Measurements from ENCODE around the gene INSIG2.

INSIG2 gene

DNA sequence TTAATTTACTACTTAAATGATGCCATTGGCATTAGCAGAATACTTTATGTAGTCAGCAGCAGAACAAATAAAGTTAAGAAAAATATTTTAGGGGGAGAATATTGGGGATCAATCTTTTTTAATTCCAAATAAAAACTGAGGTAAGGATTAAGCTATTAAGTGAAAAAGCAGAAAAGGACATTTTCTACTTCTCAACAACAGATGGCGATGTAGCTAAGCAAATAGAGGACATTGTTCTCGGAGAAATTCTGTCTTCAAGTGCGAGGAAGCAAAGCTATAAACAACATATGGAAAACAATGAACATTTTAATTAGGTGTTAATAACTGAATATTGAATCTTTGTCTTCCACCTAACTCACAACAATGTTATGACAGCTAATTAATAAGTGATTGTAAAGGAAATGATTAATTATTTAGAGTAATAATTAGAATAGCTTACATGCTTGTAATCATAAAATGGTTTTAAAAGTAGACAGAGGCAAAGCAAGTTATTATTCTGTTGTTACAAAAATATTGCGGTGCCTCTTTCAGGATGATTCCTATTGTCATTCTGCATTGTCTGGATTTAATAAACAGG, 41.5 kb upstream of the INSIG2 start:
- TF ChIP-seq FOXP2 (optimal IDR thresholded peaks at IDR 0.05; ENCODE audit: borderline replicate concordance, extremely low read depth, extremely low read length, insufficient read depth) (no peak), TAF1 (IDR thresholded peaks at IDR 0.05; ENCODE audit: borderline replicate concordance, insufficient read depth, low read length) (no peak), POLR2AphosphoS5 (IDR thresholded peaks at IDR 0.05; ENCODE audit: low read depth, low read length) (no peak)
- TF ChIP-seq, protein P1, sequence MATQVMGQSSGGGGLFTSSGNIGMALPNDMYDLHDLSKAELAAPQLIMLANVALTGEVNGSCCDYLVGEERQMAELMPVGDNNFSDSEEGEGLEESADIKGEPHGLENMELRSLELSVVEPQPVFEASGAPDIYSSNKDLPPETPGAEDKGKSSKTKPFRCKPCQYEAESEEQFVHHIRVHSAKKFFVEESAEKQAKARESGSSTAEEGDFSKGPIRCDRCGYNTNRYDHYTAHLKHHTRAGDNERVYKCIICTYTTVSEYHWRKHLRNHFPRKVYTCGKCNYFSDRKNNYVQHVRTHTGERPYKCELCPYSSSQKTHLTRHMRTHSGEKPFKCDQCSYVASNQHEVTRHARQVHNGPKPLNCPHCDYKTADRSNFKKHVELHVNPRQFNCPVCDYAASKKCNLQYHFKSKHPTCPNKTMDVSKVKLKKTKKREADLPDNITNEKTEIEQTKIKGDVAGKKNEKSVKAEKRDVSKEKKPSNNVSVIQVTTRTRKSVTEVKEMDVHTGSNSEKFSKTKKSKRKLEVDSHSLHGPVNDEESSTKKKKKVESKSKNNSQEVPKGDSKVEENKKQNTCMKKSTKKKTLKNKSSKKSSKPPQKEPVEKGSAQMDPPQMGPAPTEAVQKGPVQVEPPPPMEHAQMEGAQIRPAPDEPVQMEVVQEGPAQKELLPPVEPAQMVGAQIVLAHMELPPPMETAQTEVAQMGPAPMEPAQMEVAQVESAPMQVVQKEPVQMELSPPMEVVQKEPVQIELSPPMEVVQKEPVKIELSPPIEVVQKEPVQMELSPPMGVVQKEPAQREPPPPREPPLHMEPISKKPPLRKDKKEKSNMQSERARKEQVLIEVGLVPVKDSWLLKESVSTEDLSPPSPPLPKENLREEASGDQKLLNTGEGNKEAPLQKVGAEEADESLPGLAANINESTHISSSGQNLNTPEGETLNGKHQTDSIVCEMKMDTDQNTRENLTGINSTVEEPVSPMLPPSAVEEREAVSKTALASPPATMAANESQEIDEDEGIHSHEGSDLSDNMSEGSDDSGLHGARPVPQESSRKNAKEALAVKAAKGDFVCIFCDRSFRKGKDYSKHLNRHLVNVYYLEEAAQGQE (IDR thresholded peaks at IDR 0.05; ENCODE audit: insufficient read depth in 1 of 2, low read depth in 2 of 2, low read length in 2 of 2) = no peak

DNA sequence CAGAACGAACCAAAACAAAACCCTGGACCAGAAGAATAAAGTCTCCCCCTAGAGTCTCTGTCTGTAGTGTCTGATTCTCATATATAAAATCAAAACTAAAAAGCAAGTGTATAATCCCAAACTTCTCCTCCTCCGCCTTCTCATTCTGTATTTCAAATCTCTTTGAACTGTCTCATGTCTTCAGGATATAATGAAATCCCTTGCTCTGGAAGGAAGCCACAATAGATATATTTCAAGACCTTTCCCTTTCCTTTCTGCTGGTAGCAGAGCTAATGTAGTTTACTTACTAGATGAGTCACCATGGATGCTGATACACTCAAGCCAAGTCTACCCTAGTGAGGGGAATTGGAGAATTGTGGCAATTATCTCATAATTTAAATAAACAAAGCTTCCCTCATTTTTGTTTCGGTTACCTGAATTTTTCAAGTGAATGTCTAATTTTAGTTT, 40.9 kb upstream of the INSIG2 start:
- TF ChIP-seq, protein P1 (IDR thresholded peaks at IDR 0.05; ENCODE audit: insufficient read depth in 1 of 2, low read depth in 2 of 2, low read length in 2 of 2) = no peak
- TF ChIP-seq FOXP2 (optimal IDR thresholded peaks at IDR 0.05; ENCODE audit: borderline replicate concordance, extremely low read depth, extremely low read length, insufficient read depth) (no peak), TAF1 (IDR thresholded peaks at IDR 0.05; ENCODE audit: borderline replicate concordance, insufficient read depth, low read length) (no peak)

DNA sequence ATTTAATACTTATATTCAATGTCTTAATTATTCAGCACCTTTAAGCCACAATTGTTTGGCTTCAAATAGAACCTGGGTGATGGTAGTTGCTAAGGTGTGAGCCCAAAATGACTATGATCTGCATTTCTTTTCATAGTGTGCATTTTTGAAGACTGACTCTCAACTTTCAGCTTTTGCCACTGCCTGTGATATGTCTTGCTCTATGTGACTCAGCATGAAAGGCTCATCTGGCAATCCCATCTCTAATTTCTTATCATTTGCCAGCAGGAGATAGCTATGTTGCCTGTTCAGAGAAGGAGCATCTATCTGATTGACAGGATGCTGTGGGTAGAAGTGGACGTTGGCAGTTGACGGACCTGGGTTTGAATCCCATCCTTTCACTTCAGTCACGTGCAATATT, 39.9 kb upstream of the INSIG2 start:
- TF ChIP-seq POLR2AphosphoS5 (IDR thresholded peaks at IDR 0.05; ENCODE audit: low read depth, low read length) (no peak), FOXP2 (optimal IDR thresholded peaks at IDR 0.05; ENCODE audit: borderline replicate concordance, extremely low read depth, extremely low read length, insufficient read depth) (no peak), TAF1 (IDR thresholded peaks at IDR 0.05; ENCODE audit: borderline replicate concordance, insufficient read depth, low read length) (no peak), SIN3A (IDR thresholded peaks at IDR 0.05; ENCODE audit: borderline replicate concordance, insufficient read depth, low read length) (no peak)
- TF ChIP-seq, protein P1 (IDR thresholded peaks at IDR 0.05; ENCODE audit: insufficient read depth in 1 of 2, low read depth in 2 of 2, low read length in 2 of 2) = no peak

DNA sequence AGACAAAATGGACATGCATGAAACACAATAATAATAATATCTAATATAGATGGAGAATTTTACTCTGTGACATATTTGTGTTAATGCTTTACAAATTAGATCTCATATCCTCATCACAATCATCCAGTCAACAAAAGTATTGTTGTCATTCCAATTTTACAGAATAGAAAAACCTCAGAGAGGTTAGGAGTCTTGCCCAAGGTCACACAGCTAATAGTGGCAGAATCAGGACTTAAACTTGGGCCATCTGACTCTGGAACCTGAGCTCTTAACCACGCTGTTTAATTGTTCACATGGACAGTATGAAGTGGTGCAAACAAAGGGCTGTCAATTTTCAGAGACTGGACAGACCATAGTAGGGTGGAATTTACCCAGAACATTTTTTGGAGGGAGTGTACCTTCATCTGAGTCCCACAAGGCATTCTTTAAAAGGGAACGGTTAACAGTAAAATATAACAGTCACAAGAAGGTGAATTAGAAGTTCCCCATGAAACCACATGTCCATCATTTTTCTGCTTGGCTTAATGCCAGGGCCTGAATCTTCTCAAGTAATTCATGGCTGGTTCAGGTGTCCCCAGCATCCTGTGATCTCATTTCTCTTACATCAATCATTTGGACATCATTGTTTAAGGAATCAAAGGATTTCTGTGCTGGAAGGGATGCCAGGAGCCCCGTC, 39.0 kb upstream of the INSIG2 start:
- TF ChIP-seq POLR2AphosphoS5 (IDR thresholded peaks at IDR 0.05; ENCODE audit: low read depth, low read length) (no peak), FOXP2 (optimal IDR thresholded peaks at IDR 0.05; ENCODE audit: borderline replicate concordance, extremely low read depth, extremely low read length, insufficient read depth) (no peak), TAF1 (IDR thresholded peaks at IDR 0.05; ENCODE audit: borderline replicate concordance, insufficient read depth, low read length) (no peak), SIN3A (IDR thresholded peaks at IDR 0.05; ENCODE audit: borderline replicate concordance, insufficient read depth, low read length) (no peak)
- TF ChIP-seq, protein P1 (IDR thresholded peaks at IDR 0.05; ENCODE audit: insufficient read depth in 1 of 2, low read depth in 2 of 2, low read length in 2 of 2) = no peak

Data from PFSK-1 (cell line).